Calu3 (cell line): Measurements from ENCODE around the gene IL5. TPM values are rescaled to one million over a fixed set of nuclear protein-coding genes. Genes with fewer than 3 reads are reported as not detected.

ENCODE experiments used
- BruUV-seq: library from RNA; stranded (reverse); fragments of 400-500 nt; replicated peaks from 2 replicates; lab custom pipeline; 2021; lab: Mats Ljungman, UMichigan
- CTCF ChIA-PET: fragments of 300-600 bp; sonication (Branson Sonifier 250); formaldehyde crosslinking; loops from one replicate; lab custom pipeline; 2022; ENCODE audit warnings: antibody characterized with exemption; lab: Charles Lee
- DNase-seq: peaks from one replicate; pipeline ENCODE4 v3.0.0; 2022
- H3K27ac Mint-ChIP-seq: one replicate; pipeline ENCODE4 v1.8.0; 2022; ENCODE audit warnings: mixed read lengths; ENCODE audit not compliant: unreplicated experiment
- H3K27me3 Mint-ChIP-seq: one replicate; pipeline ENCODE4 v1.8.0; 2022; ENCODE audit warnings: mixed read lengths; ENCODE audit not compliant: unreplicated experiment
- H3K36me3 Mint-ChIP-seq: one replicate; pipeline ENCODE4 v1.8.0; 2022; ENCODE audit warnings: mild to moderate bottlenecking, moderate library complexity, mixed read lengths; ENCODE audit not compliant: insufficient read depth, unreplicated experiment
- H3K4me1 Mint-ChIP-seq: one replicate; pipeline ENCODE4 v1.8.0; 2022; ENCODE audit warnings: mild to moderate bottlenecking, low read depth, mixed read lengths; ENCODE audit not compliant: unreplicated experiment
- H3K4me3 Mint-ChIP-seq: one replicate; pipeline ENCODE4 v1.8.0; 2022; ENCODE audit warnings: mild to moderate bottlenecking, low read depth, moderate library complexity, mixed read lengths; ENCODE audit not compliant: unreplicated experiment
- H3K9me3 Mint-ChIP-seq: one replicate; pipeline ENCODE4 v1.8.0; 2022; ENCODE audit warnings: low read depth, mixed read lengths; ENCODE audit not compliant: unreplicated experiment
- CTCF ChIP-seq: fragments of 200-600 bp; IDR thresholded peaks from one replicate; pipeline ENCODE4 v1.8.0; 2022; ENCODE audit warnings: antibody characterized with exemption; ENCODE audit not compliant: unreplicated experiment
- intact Hi-C: fragments of 100-400 bp; cut with micrococcal nuclease; formaldehyde crosslinking; loops from one replicate; pipeline ENCODE4 v1.10.0; 2022; ENCODE audit not compliant: unreplicated experiment
- total RNA-seq: library from RNA; stranded (reverse); gene quantifications from 2 replicates; pipeline ENCODE4 v1.2.3, GENCODE V29; 2022

Gene IL5
- total RNA-seq, 1 experiment from 2014 or later: not detected

- Mint-ChIP-seq H3K27me3 (no peaks in the 10 kb centered on the region), H3K9me3 (no peaks in the 10 kb centered on the region), H3K4me3 (no peak overlapping the region), H3K27ac (peak overlapping the region; percentile 18), H3K4me1 (peaks cover 77% of the 10 kb centered on the region), H3K36me3 (peaks cover 27% of the 10 kb centered on the region)
- BruUV-seq: no TSS peak
- intact Hi-C loops: loop anchor here (1.0 kb wide), 1 partner anchor 116 kb away; no protein-coding TSS in a partner anchor
- DNase-seq: no peak
- CTCF ChIA-PET: interaction anchor here (0.6 to 8.0 kb wide), 14 partner anchors 13 to 1954 kb away, joined by 3 to 83 read pairs (median 5); partner anchors contain the start of gene IRF1
- TF ChIP-seq CTCF: no peak
Observed at GRCh38 chr5:132501961-132502931, 41.1 kb downstream of the IL5 start.

DNA sequence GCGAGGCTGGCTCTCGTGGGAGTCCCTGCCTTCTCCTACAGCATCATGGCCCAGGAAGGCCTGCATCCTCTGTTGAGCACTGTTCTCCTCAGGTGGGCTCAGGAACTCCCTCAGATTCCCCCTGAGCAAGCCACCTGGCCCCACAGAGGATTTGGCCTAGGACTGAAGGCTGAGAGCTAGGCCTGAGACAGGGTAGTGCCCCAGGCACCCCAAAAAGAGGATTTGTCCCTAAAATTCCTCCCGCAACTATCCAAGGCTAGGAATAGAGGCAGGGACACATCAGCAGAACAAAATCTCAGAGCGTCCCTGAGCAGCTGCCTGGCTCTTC lies 41.7 kb downstream of the IL5 start:
- CTCF ChIA-PET: interaction anchor here (0.6 to 8.0 kb wide), 11 partner anchors 12 to 661 kb away, joined by 3 to 83 read pairs (median 6); partner anchors contain the start of gene IRF1
- H3K4me3 Mint-ChIP-seq: no peak overlapping the region
- intact Hi-C loops: loop anchor here (1.0 kb wide), 1 partner anchor 115 kb away; no protein-coding TSS in a partner anchor
- H3K27me3 Mint-ChIP-seq: no peaks in the 10 kb centered on the region
- DNase-seq: no peak
- H3K4me1 Mint-ChIP-seq: peaks cover 75% of the 10 kb centered on the region
- TF ChIP-seq CTCF: no peak
- peaks cover 34% of the 10 kb centered on the region for H3K36me3 Mint-ChIP-seq
- BruUV-seq: no TSS peak
- H3K27ac Mint-ChIP-seq: peak overlapping the region; percentile 7
- H3K9me3 Mint-ChIP-seq: no peaks in the 10 kb centered on the region

- H3K4me1 Mint-ChIP-seq: peaks cover 70% of the 10 kb centered on the region
- peak; percentile 78 for DNase-seq
- no TSS peak for BruUV-seq
- intact Hi-C loops: loop anchor here (1.0 kb wide), 1 partner anchor 115 kb away; no protein-coding TSS in a partner anchor
- TF ChIP-seq CTCF: peak; percentile 94
- no peaks in the 10 kb centered on the region for H3K27me3 Mint-ChIP-seq
- H3K36me3 Mint-ChIP-seq: peaks cover 39% of the 10 kb centered on the region
- no peak overlapping the region for H3K4me3 Mint-ChIP-seq
- CTCF ChIA-PET: interaction anchor here (0.6 to 8.0 kb wide), 13 partner anchors 11 to 513 kb away, joined by 3 to 83 read pairs (median 6); partner anchors contain the start of gene IRF1
- H3K9me3 Mint-ChIP-seq: no peaks in the 10 kb centered on the region
- H3K27ac Mint-ChIP-seq: peak overlapping the region; percentile 7
Observed at GRCh38 chr5:132500931-132501628, 42.2 kb downstream of the IL5 start.

DNA sequence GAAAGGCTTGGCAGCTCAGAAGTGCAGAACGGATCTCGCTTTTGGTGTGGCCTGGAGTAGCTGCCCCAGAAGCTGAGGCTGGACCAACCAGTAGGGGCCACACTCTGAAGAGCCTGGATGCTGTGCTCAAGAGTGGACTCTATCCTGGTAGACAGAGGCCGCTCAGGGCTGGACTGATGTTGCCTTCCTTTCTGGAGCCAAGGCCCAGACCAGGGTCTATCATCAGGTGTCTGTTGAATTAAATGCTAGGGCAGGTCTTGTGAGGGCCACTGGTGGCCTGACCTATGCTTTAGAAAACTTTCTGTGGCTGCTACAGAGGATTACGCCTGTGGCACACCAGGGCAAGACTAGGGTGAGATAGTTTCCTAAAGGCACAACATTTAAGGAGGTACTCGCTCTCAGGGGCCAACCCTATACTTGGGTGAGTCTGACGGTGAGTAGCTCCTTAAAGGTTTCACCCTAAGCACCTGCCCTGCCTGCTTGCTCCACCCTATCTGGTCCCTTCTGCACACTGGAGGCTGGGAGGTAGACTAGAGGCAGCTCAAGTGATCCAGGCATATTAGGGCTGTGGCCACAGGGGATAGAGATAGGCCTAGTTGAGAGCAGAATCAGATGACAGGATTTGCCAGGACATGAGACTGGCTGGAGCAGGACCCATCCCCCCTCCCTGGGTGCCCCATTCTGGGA lies 42.9 kb downstream of the IL5 start:
- no peak for TF ChIP-seq CTCF
- peaks cover 46% of the 10 kb centered on the region for H3K36me3 Mint-ChIP-seq
- H3K27ac Mint-ChIP-seq: peak overlapping the region; percentile 7
- CTCF ChIA-PET: interaction anchor here (0.6 to 8.0 kb wide), 13 partner anchors 11 to 513 kb away, joined by 3 to 83 read pairs (median 6); partner anchors contain the start of gene IRF1
- no peaks in the 10 kb centered on the region for H3K27me3 Mint-ChIP-seq
- no TSS peak for BruUV-seq
- no peak overlapping the region for H3K4me3 Mint-ChIP-seq
- no peak for DNase-seq
- peaks cover 65% of the 10 kb centered on the region for H3K4me1 Mint-ChIP-seq
- no peaks in the 10 kb centered on the region for H3K9me3 Mint-ChIP-seq
- intact Hi-C loops: no loop called here
